K562 (cell line): ENCODE measurements around the gene C1QTNF6. TPM values are rescaled to one million over a fixed set of nuclear protein-coding genes. Genes with fewer than 3 reads are reported as not detected.

Source experiments
- ATAC-seq: fragments of 200-7000 bp; cut with Tn5 transposase; 3 replicates; pipeline ENCODE4 v1.9.1; 2020; ENCODE audit warnings: moderate library complexity
- BruUV-seq: library from RNA; stranded (reverse); fragments of 400-500 nt; replicated peaks from 2 replicates; lab custom pipeline; 2021; lab: Mats Ljungman, UMichigan
- CTCF ChIA-PET: fragments of 300-600 bp; formaldehyde crosslinking; extraction: SDS; loops from one replicate; lab custom pipeline; 2021; ENCODE audit warnings: low intra/inter-chr PET ratio; lab: Yijun Ruan, JAX
- POLR2A ChIA-PET: fragments of 300-600, 350-650 bp; sonication (Branson Sonifier 250); formaldehyde crosslinking; extraction: SDS; loops from one replicate; lab custom pipeline; 2021; ENCODE audit warnings: antibody characterized with exemption, inconsistent platforms; lab: Yijun Ruan, JAX
- DNase-seq, 4 experiments: peaks; one replicate each; pipeline versions ENCODE4 v3.0.0 to v3.0.0-alpha.2; 2011 to 2018; ENCODE audit warnings: low spot score in 3 of 4, mixed read lengths in 3 of 4; ENCODE audit errors: extremely low read depth in 1 of 4
- FAIRE-seq: peaks from 2 replicates; lab custom pipeline; 2011; peaks lifted over from hg19 to GRCh38; lab: Jason Lieb, UNC
- H2AFZ ChIP-seq: 2 replicates; pipeline ENCODE4 v1.6.0; 2011; ENCODE audit warnings: low read depth, low read length, control low read depth, inconsistent platforms
- H3K27ac ChIP-seq: fragments of 200-600 bp; 3 replicates; pipeline ENCODE4 v1.8.0; 2011; ENCODE audit warnings: low read depth, mild to moderate bottlenecking, control low read depth, inconsistent platforms, low read length, moderate library complexity, mixed read lengths; ENCODE audit errors: extremely low read depth
- H3K27me3 ChIP-seq, 2 experiments: fragments of 300-600 bp in 1 of 2; 2 replicates in 1 of 2; 3 replicates in 1 of 2; pipeline versions ENCODE4 v1.6.0 to v1.8.0; 2011; ENCODE audit warnings: inconsistent platforms in 2 of 2, low read length in 2 of 2, mild to moderate bottlenecking in 1 of 2, mixed read lengths in 1 of 2, moderate library complexity in 1 of 2; ENCODE audit not compliant: control insufficient read depth in 2 of 2, insufficient read depth in 2 of 2
- H3K36me3 ChIP-seq: fragments of 300-600 bp; 3 replicates; pipeline ENCODE4 v1.8.0; 2011; ENCODE audit warnings: mild to moderate bottlenecking, low read length, inconsistent platforms; ENCODE audit not compliant: control insufficient read depth, insufficient read depth
- H3K4me1 ChIP-seq, 2 experiments: fragments of 200-600 bp in 1 of 2; replicated peaks in 1 of 2; 2 replicates in 1 of 2; 3 replicates in 1 of 2; pipeline versions ENCODE4 v1.5.1 to v1.8.0; 2011; ENCODE audit warnings: inconsistent platforms in 2 of 2, low read length in 2 of 2, mild to moderate bottlenecking in 1 of 2, mixed read lengths in 1 of 2, moderate library complexity in 1 of 2; ENCODE audit not compliant: control insufficient read depth in 2 of 2, insufficient read depth in 2 of 2
- H3K4me2 ChIP-seq: 2 replicates; pipeline ENCODE4 v1.6.1; 2011; ENCODE audit warnings: low read length, control low read depth, inconsistent platforms, mixed read lengths; ENCODE audit not compliant: insufficient read depth
- H3K4me3 ChIP-seq: fragments of 200-600 bp; sonication (generic), shearing (Covaris generic); 2 replicates; pipeline ENCODE4 v1.5.1; 2016; ENCODE audit warnings: control low read depth, inconsistent platforms
- H3K79me2 ChIP-seq: fragments of 200-600 bp; 3 replicates; pipeline ENCODE4 v1.8.0; 2011; ENCODE audit warnings: low read length, inconsistent platforms; ENCODE audit not compliant: control insufficient read depth, insufficient read depth
- H3K9ac ChIP-seq, 2 experiments: 2 replicates each; pipeline versions ENCODE4 v1.6.0 to v1.6.1; 2011; ENCODE audit warnings: low read depth in 2 of 2, low read length in 2 of 2, control low read depth in 1 of 2, inconsistent platforms in 1 of 2, mild to moderate bottlenecking in 1 of 2, mixed read lengths in 1 of 2; ENCODE audit not compliant: insufficient read depth in 1 of 2
- H3K9me1 ChIP-seq: one replicate; pipeline ENCODE4 v1.6.0; 2011; ENCODE audit warnings: inconsistent platforms, mild to moderate bottlenecking, low read length, moderate library complexity; ENCODE audit not compliant: control insufficient read depth, insufficient read depth
- H3K9me3 ChIP-seq: replicated peaks from 2 replicates; pipeline ENCODE4 v1.5.1; 2011; ENCODE audit warnings: low read depth, low read length, inconsistent platforms; ENCODE audit not compliant: control insufficient read depth, insufficient read depth
- H4K20me1 ChIP-seq: replicated peaks from 2 replicates; pipeline ENCODE4 v1.6.1; 2011; ENCODE audit warnings: low read length, inconsistent platforms, mixed read lengths; ENCODE audit not compliant: control insufficient read depth, insufficient read depth
- BHLHE40 ChIP-seq: IDR thresholded peaks from 2 replicates; pipeline ENCODE4 v1.6.1; 2011; ENCODE audit warnings: low read length, improper control_type of control experiment
- EGR1 ChIP-seq: fragments of 450-650 bp; conservative IDR thresholded peaks from 2 replicates; pipeline ENCODE4 v1.6.1; 2017; ENCODE audit warnings: mild to moderate bottlenecking
- GTF2E2 ChIP-seq: fragments of 200-800 bp; sonication (Bioruptor generic); IDR thresholded peaks from 2 replicates; pipeline ENCODE4 v1.6.1; 2016; ENCODE audit warnings: missing genetic modification characterization, missing compliant biosample characterization
- KDM1A ChIP-seq, 2 experiments: fragments of 450-650 bp; IDR thresholded peaks; 2 replicates each; pipeline ENCODE4 v1.6.1; 2016; ENCODE audit warnings: mild to moderate bottlenecking in 2 of 2
- NFIC ChIP-seq: fragments of 450-650 bp; IDR thresholded peaks from 2 replicates; pipeline ENCODE4 v1.6.1; 2017; ENCODE audit warnings: mild to moderate bottlenecking, inconsistent platforms
- SAFB ChIP-seq: fragments of 200-400 bp; formaldehyde crosslinking; IDR thresholded peaks from 2 replicates; pipeline ENCODE4 v1.6.1; 2017; ENCODE audit warnings: low read depth, low read length, borderline replicate concordance
- ZNF668 ChIP-seq: fragments of 250-450 bp; sonication (Bioruptor Pico); IDR thresholded peaks from 2 replicates; pipeline ENCODE4 v1.8.0; 2022; ENCODE audit warnings: mild to moderate bottlenecking, inconsistent platforms
- WGBS: fragments of 100-300 bp; shearing (Covaris generic); methylation state at CpG from one replicate; pipeline ENCODE4 v1.1.6; 2016; ENCODE audit warnings: low coverage, mixed read lengths; ENCODE audit not compliant: insufficient coverage; ENCODE audit errors: missing lambda C conversion rate; 5-methylcytosine and 5-hydroxymethylcytosine counted together
- in situ Hi-C: fragments of 300-500 bp; cut with MboI; formaldehyde crosslinking; loops from 4 replicates; pipeline ENCODE4 v1.15.0; 2018; ENCODE audit warnings: inconsistent platforms, mixed read lengths
- intact Hi-C: fragments of 100-400 bp; cut with micrococcal nuclease; formaldehyde crosslinking; loops from 2 replicates; pipeline ENCODE4 v1.14.2; 2022
- polyA plus RNA-seq, 8 experiments: library from polyadenylated mRNA; depleted of rRNA in 4 of 8; stranded (reverse) in 5 of 8; unstranded in 3 of 8; fragments of >200 nt; fragmentation: Nextera tagmentation in 2 of 8; fragmentation: Illumina TruSeq in 1 of 8; extraction: Ambion mirVana in 2 of 8; extraction: Trizol in 1 of 8; gene quantifications; 2 replicates each; pipeline versions ENCODE4 v1.2.1 to v1.2.3, GENCODE V29; 2011 to 2014; ENCODE audit warnings: inconsistent platforms in 1 of 8, missing spikeins in 1 of 8
- total RNA-seq, 7 experiments: library from RNA; depleted of rRNA in 6 of 7; stranded (reverse); fragments of >200 nt in 6 of 7; fragmentation: Illumina TruSeq in 2 of 7; extraction: Trizol in 2 of 7; gene quantifications; 2 replicates each; pipeline versions ENCODE4 v1.2.1 to v1.2.3, GENCODE V29; 2011 to 2021; ENCODE audit warnings: low replicate concordance in 1 of 7
- TF ChIP-seq, protein P1 (sequence below), 2 experiments: fragments of 450-650 bp in 1 of 2; sonication (generic) in 1 of 2; formaldehyde crosslinking in 1 of 2; IDR thresholded peaks in 1 of 2; conservative IDR thresholded peaks in 1 of 2; 2 replicates each; pipeline versions ENCODE4 v1.6.1 to v1.8.1; 2016 to 2023; ENCODE audit warnings: mild to moderate bottlenecking in 2 of 2, moderate library complexity in 2 of 2, inconsistent platforms in 1 of 2, missing genetic modification reagents in 1 of 2
- TF ChIP-seq, protein P2 (sequence below): sonication (generic); formaldehyde crosslinking; IDR thresholded peaks from 2 replicates; pipeline ENCODE4 v1.8.0; 2022; ENCODE audit warnings: missing genetic modification reagents, mild to moderate bottlenecking, moderate library complexity, borderline replicate concordance

Gene C1QTNF6
- total and polyA plus RNA-seq, 9 of the 15 experiments (the other 6 are each of a cell fraction or from before 2014, with no cell fraction given), result 0.18 to 0.92 (median 0.55) TPM

DNA sequence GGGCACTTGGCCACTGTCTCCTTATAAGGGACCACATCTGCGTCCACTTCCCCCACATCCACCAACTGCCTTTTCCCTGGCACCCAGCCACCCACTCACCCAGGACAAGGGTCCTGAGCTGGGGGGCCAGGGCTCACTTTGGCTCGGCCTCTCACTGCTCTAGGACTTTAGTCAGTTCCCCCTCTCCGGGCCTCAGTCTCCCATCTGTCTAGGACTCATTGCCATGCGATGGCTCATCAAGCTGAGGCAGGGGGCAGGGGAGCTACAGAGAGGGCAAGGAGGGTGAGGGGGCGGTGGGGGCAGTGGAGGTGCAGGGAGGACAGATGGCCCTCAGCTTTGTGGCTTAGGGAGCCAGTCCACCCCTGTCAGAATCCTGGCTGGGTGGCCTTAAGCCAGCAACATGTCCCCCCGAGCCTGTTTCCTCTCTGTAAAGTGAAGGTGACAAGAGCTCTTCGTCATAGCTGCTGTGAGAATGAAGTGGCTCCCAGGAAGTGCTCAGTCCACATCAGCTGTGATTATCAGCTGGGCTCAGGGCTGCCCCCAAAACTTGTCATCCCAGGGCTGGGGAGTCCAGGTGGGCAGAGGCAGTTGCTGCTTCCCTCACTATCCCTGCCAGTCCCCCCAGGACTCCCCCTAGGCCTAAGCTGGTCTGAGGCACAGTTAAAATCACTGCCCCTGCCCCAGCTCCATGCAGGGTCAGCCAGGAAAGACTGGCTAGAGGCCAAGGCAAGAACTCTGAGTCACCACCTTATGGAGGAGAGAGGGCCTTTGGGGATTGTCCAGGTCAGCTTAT lies 41.2 kb upstream of the C1QTNF6 start:
- intact Hi-C loops, result no loop called here
- WGBS, result 60% methylated on average over 2 of the region's 7 CpGs
- CTCF ChIA-PET, result no interaction called here
- Histone ChIP-seq H3K4me2 (peak overlapping the region; percentile 37; the same call in 1 of the 2 replicates), H3K79me2 (peaks cover 12% of the 10 kb centered on the region), H3K36me3 (peaks cover 82% of the 10 kb centered on the region; the same call in 2 of the 3 replicates), H3K27ac (peak overlapping the region; percentile 78), H3K9me1 (no peaks in the 10 kb centered on the region), H3K9me3 (no peaks in the 10 kb centered on the region), H3K4me3 (no peak overlapping the region), H3K27me3 (no peaks in the 10 kb centered on the region), H4K20me1 (no peaks in the 10 kb centered on the region), H3K9ac (peak overlapping the region; percentile 8 to 60), H3K4me1 (peaks cover 19 to 48% of the 10 kb centered on the region in 2 experiments), H2AFZ (no peak overlapping the region)
- ATAC-seq (peak; percentile 31), DNase-seq (peak in 3 of 4 experiments; percentile 30 to 41 (median 38)), FAIRE-seq (no peak)
- TF ChIP-seq, protein P1, sequence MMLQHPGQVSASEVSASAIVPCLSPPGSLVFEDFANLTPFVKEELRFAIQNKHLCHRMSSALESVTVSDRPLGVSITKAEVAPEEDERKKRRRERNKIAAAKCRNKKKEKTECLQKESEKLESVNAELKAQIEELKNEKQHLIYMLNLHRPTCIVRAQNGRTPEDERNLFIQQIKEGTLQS (IDR thresholded peaks at IDR 0.05), result peak; percentile 27; the same call in 1 of the 2 replicates
- TF ChIP-seq, protein P1 (CRISPR knock-in tag; conservative IDR thresholded peaks at IDR 0.05), result no peak
- TF ChIP-seq ZNF668 (CRISPR knock-in tag) (no peak), NFIC (peak; percentile 73), KDM1A (IDR thresholded peaks at IDR 0.05) (0 out of 4 replicates have a peak, but pooled peaks of 1 of the 2 experiments have one; percentile 48), EGR1 (0 out of 2 replicates have a peak, but pooled peaks have one; percentile 5), GTF2E2 (no peak), SAFB (no peak), BHLHE40 (no peak)
- TF ChIP-seq, protein P2, sequence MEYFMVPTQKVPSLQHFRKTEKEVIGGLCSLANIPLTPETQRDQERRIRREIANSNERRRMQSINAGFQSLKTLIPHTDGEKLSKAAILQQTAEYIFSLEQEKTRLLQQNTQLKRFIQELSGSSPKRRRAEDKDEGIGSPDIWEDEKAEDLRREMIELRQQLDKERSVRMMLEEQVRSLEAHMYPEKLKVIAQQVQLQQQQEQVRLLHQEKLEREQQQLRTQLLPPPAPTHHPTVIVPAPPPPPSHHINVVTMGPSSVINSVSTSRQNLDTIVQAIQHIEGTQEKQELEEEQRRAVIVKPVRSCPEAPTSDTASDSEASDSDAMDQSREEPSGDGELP, result peak; percentile 41; the same call in 1 of the 2 replicates
- in situ Hi-C loops, result no loop called here
- BruUV-seq, result no TSS peak
- POLR2A ChIA-PET, result interaction anchor here (0.6 to 1.9 kb wide), 3 partner anchors 11 to 467 kb away, joined by 3 to 4 read pairs (median 4); no protein-coding TSS in a partner anchor
